Measurements from ENCODE around the gene PLEKHA5.

PLEKHA5 gene

GRCh38 chr12:19130224-19131024 lies 891 bp downstream of the PLEKHA5 start:
- DNase-seq (ENCODE audit: low read depth), result no peak

- no peak for DNase-seq (ENCODE audit: low read depth)
These were observed 1.5 kb downstream of the PLEKHA5 start for GRCh38 chr12:19131025-19131444.

- DNase-seq (ENCODE audit: low read depth), result no peak
These were observed 9.0 kb downstream of the PLEKHA5 start for GRCh38 chr12:19138551-19138950.

GRCh38 chr12:19138956-19139355 lies 9.4 kb downstream of the PLEKHA5 start:
- no peak for DNase-seq (ENCODE audit: low read depth)

GRCh38 chr12:19139615-19140194 lies 10.2 kb downstream of the PLEKHA5 start:
- no peak for DNase-seq (ENCODE audit: low read depth)

GRCh38 chr12:19140381-19141236 lies 11.1 kb downstream of the PLEKHA5 start:
- no peak for DNase-seq (ENCODE audit: low read depth)

- DNase-seq (ENCODE audit: low read depth), result no peak
These were observed 13.0 kb downstream of the PLEKHA5 start for GRCh38 chr12:19142499-19142898.

GRCh38 chr12:19144287-19144686 lies 14.8 kb downstream of the PLEKHA5 start:
- no peak for DNase-seq (ENCODE audit: low read depth)

- no peak for DNase-seq (ENCODE audit: low read depth)
These were observed 15.5 kb downstream of the PLEKHA5 start for GRCh38 chr12:19144985-19145384.

GRCh38 chr12:19148860-19149259 lies 19.3 kb downstream of the PLEKHA5 start:
- DNase-seq (ENCODE audit: low read depth), result no peak

- DNase-seq (ENCODE audit: low read depth), result no peak
These were observed 20.9 kb downstream of the PLEKHA5 start for GRCh38 chr12:19150273-19150900.

- DNase-seq (ENCODE audit: low read depth), result no peak
These were observed 21.8 kb downstream of the PLEKHA5 start for GRCh38 chr12:19151298-19151697.

GRCh38 chr12:19153396-19153795 lies 23.9 kb downstream of the PLEKHA5 start:
- no peak for DNase-seq (ENCODE audit: low read depth)

- no peak for DNase-seq (ENCODE audit: low read depth)
These were observed 25.2 kb downstream of the PLEKHA5 start for GRCh38 chr12:19154686-19155085.

- no peak for DNase-seq (ENCODE audit: low read depth)
These were observed 26.6 kb downstream of the PLEKHA5 start for GRCh38 chr12:19155981-19156734.

- no peak for DNase-seq (ENCODE audit: low read depth)
These were observed 29.4 kb downstream of the PLEKHA5 start for GRCh38 chr12:19158923-19159322.

- DNase-seq (ENCODE audit: low read depth), result no peak
These were observed 31.7 kb downstream of the PLEKHA5 start for GRCh38 chr12:19161216-19161615.

- no peak for DNase-seq (ENCODE audit: low read depth)
These were observed 35.9 kb downstream of the PLEKHA5 start for GRCh38 chr12:19165451-19165850.

- no peak for DNase-seq (ENCODE audit: low read depth)
These were observed 36.9 kb downstream of the PLEKHA5 start for GRCh38 chr12:19166387-19166786.

- no peak for DNase-seq (ENCODE audit: low read depth)
These were observed 37.4 kb downstream of the PLEKHA5 start for GRCh38 chr12:19166956-19167355.

- no peak for DNase-seq (ENCODE audit: low read depth)
These were observed 38.2 kb downstream of the PLEKHA5 start for GRCh38 chr12:19167708-19168107.

GRCh38 chr12:19168644-19169043 lies 39.1 kb downstream of the PLEKHA5 start:
- no peak for DNase-seq (ENCODE audit: low read depth)
